Activated CD8-positive, alpha-beta T cell treated with anti-CD3 and anti-CD28 coated beads for 36 hours (primary cell): Measurements from ENCODE around the gene TNRC6C. TPM values are rescaled to one million over a fixed set of nuclear protein-coding genes. Genes with fewer than 3 reads are reported as not detected.

ENCODE experiments used
- ATAC-seq: fragments of 200-7000 bp; cut with Tn5 transposase; one replicate; pipeline ENCODE4 v1.10.0; 2021; ENCODE audit warnings: mild to moderate bottlenecking, moderate library complexity
- CTCF ChIA-PET: fragments of 350-600 bp; sonication (Branson Sonifier 250); formaldehyde crosslinking; loops from one replicate; lab custom pipeline; 2021; ENCODE audit warnings: antibody characterized with exemption; lab: Charles Lee
- POLR2A ChIA-PET: fragments of 350-600 bp; sonication (Branson Sonifier 250); formaldehyde crosslinking; loops from one replicate; lab custom pipeline; 2021; ENCODE audit warnings: antibody characterized with exemption; lab: Charles Lee
- DNase-seq: peaks from one replicate; pipeline ENCODE4 v3.0.0-alpha.2; 2020
- H3K27ac Mint-ChIP-seq: one replicate; pipeline ENCODE4 v1.8.0; 2021; ENCODE audit warnings: mild to moderate bottlenecking, mixed read lengths
- H3K27me3 Mint-ChIP-seq: one replicate; pipeline ENCODE4 v1.8.0; 2021; ENCODE audit warnings: mixed read lengths
- H3K36me3 Mint-ChIP-seq: one replicate; pipeline ENCODE4 v1.8.0; 2021; ENCODE audit warnings: low read depth, mixed read lengths
- H3K4me1 Mint-ChIP-seq: one replicate; pipeline ENCODE4 v1.8.0; 2021; ENCODE audit warnings: low read depth, mixed read lengths
- H3K4me3 Mint-ChIP-seq: one replicate; pipeline ENCODE4 v1.8.0; 2021; ENCODE audit warnings: mild to moderate bottlenecking, moderate library complexity, mixed read lengths
- H3K9me3 Mint-ChIP-seq: one replicate; pipeline ENCODE4 v1.8.0; 2021; ENCODE audit warnings: mixed read lengths
- intact Hi-C: fragments of 100-400 bp; cut with micrococcal nuclease; formaldehyde crosslinking; loops from one replicate; pipeline ENCODE4 v1.10.0; 2022
- total RNA-seq, 2 experiments: library from RNA; stranded (reverse); gene quantifications; one replicate each; pipeline ENCODE4 v1.2.3, GENCODE V29; 2021
- TF ChIP-seq, protein P1 (sequence below): fragments of 200-600 bp; IDR thresholded peaks from one replicate; pipeline ENCODE4 v1.8.0; 2022; ENCODE audit warnings: antibody characterized with exemption, mild to moderate bottlenecking

The TNRC6C gene
- total RNA-seq, 2 experiments from 2014 or later = 26.4 to 26.6 TPM

DNA sequence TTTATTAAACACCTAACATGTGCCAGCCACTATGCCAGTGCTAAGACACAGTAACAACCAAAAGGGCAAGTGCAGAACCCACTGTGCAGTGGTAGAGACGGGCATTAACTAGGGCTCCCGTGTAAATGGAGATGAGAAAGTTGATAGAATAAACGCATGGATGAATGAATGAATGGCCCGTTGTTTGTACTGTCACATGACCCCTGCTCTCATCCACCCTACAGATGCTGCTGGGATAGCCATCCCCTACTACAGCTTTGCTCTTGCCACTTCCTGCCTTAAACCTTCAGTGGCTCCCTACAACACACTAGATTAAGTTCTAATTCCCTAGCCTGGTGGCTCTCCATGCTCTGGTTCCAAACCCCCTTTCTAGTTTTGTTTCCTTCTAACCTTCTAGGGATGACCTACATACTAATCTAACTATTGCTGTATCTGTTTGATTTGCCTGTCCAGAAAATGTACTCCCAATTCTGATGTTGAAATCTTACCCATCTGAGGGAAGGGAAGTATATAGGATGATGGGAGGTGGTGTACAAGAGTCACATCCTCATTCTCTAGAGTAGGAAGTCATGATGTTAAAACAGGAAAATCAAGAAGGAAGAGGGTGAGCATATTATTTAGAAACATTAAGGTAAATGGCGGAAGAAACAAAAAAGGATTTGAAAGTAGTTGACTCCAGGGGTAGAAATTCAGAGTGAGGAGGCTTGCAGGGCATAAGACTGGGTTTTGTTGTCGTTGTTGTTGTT, 11.4 kb upstream of the TNRC6C start:
- ChIA-PET CTCF (interaction anchor here (1.1 kb wide), 1 partner anchor 66 kb away, joined by 3 read pairs; no protein-coding TSS in a partner anchor), POLR2A (no interaction called here)
- intact Hi-C loops = no loop called here
- Mint-ChIP-seq H3K27me3 (no peaks in the 10 kb centered on the region), H3K4me3 (no peak overlapping the region), H3K27ac (no peak overlapping the region), H3K36me3 (no peaks in the 10 kb centered on the region), H3K4me1 (peaks cover 1% of the 10 kb centered on the region), H3K9me3 (no peaks in the 10 kb centered on the region)
- no peak for ATAC-seq
- no peak for DNase-seq
- TF ChIP-seq, protein P1, sequence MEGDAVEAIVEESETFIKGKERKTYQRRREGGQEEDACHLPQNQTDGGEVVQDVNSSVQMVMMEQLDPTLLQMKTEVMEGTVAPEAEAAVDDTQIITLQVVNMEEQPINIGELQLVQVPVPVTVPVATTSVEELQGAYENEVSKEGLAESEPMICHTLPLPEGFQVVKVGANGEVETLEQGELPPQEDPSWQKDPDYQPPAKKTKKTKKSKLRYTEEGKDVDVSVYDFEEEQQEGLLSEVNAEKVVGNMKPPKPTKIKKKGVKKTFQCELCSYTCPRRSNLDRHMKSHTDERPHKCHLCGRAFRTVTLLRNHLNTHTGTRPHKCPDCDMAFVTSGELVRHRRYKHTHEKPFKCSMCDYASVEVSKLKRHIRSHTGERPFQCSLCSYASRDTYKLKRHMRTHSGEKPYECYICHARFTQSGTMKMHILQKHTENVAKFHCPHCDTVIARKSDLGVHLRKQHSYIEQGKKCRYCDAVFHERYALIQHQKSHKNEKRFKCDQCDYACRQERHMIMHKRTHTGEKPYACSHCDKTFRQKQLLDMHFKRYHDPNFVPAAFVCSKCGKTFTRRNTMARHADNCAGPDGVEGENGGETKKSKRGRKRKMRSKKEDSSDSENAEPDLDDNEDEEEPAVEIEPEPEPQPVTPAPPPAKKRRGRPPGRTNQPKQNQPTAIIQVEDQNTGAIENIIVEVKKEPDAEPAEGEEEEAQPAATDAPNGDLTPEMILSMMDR = no peak

DNA sequence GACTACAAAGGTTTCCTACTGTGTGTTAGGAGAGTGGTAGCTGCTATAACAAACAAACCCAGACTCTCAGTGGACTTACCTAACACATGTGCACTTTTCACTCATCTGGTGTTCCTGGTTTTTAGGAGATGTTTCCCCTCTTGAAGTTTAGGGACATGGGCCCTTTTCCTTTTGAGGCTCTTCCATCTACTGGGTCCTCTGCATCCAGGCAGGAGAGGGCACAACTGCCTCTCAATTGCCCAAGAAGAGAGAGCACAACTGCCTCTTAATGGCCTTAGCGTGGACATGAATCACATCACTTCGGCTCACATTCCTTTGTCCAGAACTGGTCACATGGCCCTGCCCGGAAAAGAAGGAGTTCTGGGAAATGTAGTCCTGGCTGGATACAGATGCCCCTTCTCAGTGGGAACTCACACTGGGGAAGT, 9.8 kb upstream of the TNRC6C start:
- POLR2A ChIA-PET = interaction anchor here (1.7 kb wide), 1 partner anchor 8 kb away, joined by 5 read pairs; no protein-coding TSS in a partner anchor
- H3K27me3 Mint-ChIP-seq = no peaks in the 10 kb centered on the region

DNA sequence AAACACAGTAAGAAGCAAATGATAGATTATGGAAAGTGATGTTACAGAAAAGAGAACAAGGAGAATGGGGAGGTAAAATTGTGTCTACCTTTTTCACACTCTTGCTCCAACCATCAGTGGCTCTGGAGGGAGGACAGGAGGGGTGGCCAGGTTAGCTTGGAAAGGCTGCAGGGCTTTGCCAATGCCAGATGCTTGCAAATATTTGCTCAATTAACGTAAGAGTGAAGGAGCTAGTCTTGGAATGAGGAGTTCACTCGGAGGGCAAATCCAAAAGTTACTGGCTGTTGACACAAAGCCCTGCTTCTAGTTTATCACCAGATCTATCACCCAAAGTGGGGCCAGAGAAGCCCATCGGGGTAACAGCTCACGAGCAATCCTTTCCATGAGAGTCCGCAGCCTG, 7.4 kb upstream of the TNRC6C start:
- CTCF ChIA-PET = no interaction called here
- Mint-ChIP-seq H3K4me1 (peaks cover 6% of the 10 kb centered on the region), H3K27ac (no peak overlapping the region), H3K9me3 (no peaks in the 10 kb centered on the region), H3K4me3 (no peak overlapping the region), H3K27me3 (peaks cover 3% of the 10 kb centered on the region), H3K36me3 (no peaks in the 10 kb centered on the region)
- POLR2A ChIA-PET = no interaction called here
- ATAC-seq = no peak
- DNase-seq = no peak
- TF ChIP-seq, protein P1 = no peak
- intact Hi-C loops = no loop called here

More for the DNA sequence above, 9.8 kb upstream of the TNRC6C start:
- H3K4me1 Mint-ChIP-seq = peaks cover 6% of the 10 kb centered on the region
- DNase-seq (no peak), ATAC-seq (no peak)
- H3K36me3 Mint-ChIP-seq = no peaks in the 10 kb centered on the region
- H3K4me3 Mint-ChIP-seq = no peak overlapping the region
- TF ChIP-seq, protein P1 = no peak
- no peaks in the 10 kb centered on the region for H3K9me3 Mint-ChIP-seq
- intact Hi-C loops = no loop called here
- no peak overlapping the region for H3K27ac Mint-ChIP-seq
- CTCF ChIA-PET = no interaction called here

DNA sequence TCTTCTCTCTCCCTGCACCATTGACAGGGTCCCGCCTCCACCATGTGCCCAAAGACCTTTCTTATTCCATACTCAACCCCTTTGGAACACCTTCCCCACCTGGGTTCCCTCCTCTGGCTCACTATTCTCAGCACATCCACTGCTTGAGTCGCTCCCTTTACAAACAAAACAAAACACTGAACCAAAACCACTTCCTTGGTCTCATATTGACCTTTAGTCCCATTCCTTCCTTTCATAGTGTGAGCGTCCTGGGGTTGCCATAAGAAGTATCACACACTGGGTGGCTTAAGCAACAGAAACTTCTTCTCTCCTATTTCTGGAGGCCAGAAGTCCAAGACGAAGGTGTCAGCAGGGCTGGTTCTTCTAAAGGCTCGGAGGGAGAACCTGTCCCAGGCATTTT, 6.1 kb upstream of the TNRC6C start:
- H3K36me3 Mint-ChIP-seq = no peaks in the 10 kb centered on the region
- TF ChIP-seq, protein P1 = no peak
- no peak for DNase-seq
- no peaks in the 10 kb centered on the region for H3K9me3 Mint-ChIP-seq
- intact Hi-C loops = no loop called here
- peaks cover 10% of the 10 kb centered on the region for H3K4me1 Mint-ChIP-seq
- no peak overlapping the region for H3K4me3 Mint-ChIP-seq
- peaks cover 7% of the 10 kb centered on the region for H3K27me3 Mint-ChIP-seq
- no peak overlapping the region for H3K27ac Mint-ChIP-seq
- CTCF ChIA-PET = no interaction called here
- ATAC-seq = no peak
- POLR2A ChIA-PET = no interaction called here

DNA sequence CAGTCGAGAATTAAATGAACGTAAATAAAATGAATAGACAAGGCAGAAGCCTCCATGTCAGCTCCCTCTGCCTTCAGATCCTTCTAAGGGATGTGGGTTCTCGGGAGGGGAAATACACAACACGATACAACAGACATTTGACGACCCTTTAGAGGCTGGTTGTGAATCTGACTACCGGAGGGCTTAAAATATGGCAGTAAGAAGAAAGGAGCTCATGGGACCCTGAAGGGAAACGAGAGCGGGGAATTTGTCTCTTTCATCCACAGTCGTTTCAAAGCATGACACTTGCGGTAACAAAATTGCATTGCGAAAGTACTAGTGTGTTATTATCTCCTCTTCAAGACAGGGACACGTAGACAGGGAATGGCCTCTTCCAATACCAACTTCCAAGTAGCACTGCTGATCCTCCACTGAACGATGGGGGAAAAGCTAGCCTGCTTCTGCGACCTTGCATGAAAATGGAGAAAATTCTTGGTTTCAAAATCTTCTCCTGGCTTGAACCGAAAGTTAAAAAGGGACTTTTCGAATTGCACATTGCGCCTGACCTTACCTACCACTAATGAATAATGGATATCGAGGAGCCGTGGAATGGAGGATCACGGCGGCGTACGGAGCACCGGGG, 1.2 kb upstream of the TNRC6C start:
- TF ChIP-seq, protein P1 = no peak
- intact Hi-C loops = no loop called here
- H3K9me3 Mint-ChIP-seq = no peaks in the 10 kb centered on the region
- H3K27me3 Mint-ChIP-seq = peaks cover 7% of the 10 kb centered on the region
- POLR2A ChIA-PET = interaction anchor here (0.7 to 2.5 kb wide), 22 partner anchors 9 to 312 kb away, joined by 3 to 11 read pairs (median 4); partner anchors contain the start of gene TMC8
- H3K27ac Mint-ChIP-seq = peak overlapping the region; percentile 90
- peaks cover 30% of the 10 kb centered on the region for H3K4me1 Mint-ChIP-seq
- H3K4me3 Mint-ChIP-seq = peak overlapping the region; percentile 85
- peak; percentile 16 for DNase-seq
- CTCF ChIA-PET = interaction anchor here (0.7 to 1.8 kb wide), 9 partner anchors 8 to 414 kb away, joined by 3 to 10 read pairs (median 3); no protein-coding TSS in a partner anchor
- peaks cover 4% of the 10 kb centered on the region for H3K36me3 Mint-ChIP-seq
- ATAC-seq = no peak
